BJ (cell line): ENCODE results near the gene MAML3. TPM values are rescaled to one million over a fixed set of nuclear protein-coding genes. Genes with fewer than 3 reads are reported as not detected.
A peak's percentile ranks its signal among the peaks of the same experiment; 100 is the strongest.
"Not testable (repeated sequence)": the region's sequence is repeated elsewhere in the genome, so short reads cannot be mapped to it uniquely, and the experiment has no call there.

Source experiments
- CTCF ChIA-PET: fragments of 350-600 bp; formaldehyde crosslinking; extraction: SDS; loops from one replicate; lab custom pipeline; 2021; ENCODE audit warnings: antibody characterized with exemption, inconsistent platforms; lab: Yijun Ruan, JAX
- POLR2A ChIA-PET: fragments of 300-600 bp; sonication (Branson Sonifier 250); formaldehyde crosslinking; extraction: SDS; loops from one replicate; lab custom pipeline; 2021; ENCODE audit warnings: antibody characterized with exemption; lab: Charles Lee
- DNase-seq: peaks from one replicate; pipeline ENCODE4 v3.0.0-alpha.2; 2011; ENCODE audit warnings: low read depth
- H3K27me3 ChIP-seq: 2 replicates; pipeline ENCODE4 v1.6.0; 2011; ENCODE audit warnings: low read length; ENCODE audit not compliant: control insufficient read depth, insufficient read depth
- H3K36me3 ChIP-seq: 2 replicates; pipeline ENCODE4 v1.5.1; 2011; ENCODE audit warnings: low read length; ENCODE audit not compliant: control insufficient read depth, insufficient read depth
- H3K4me3 ChIP-seq: 2 replicates; pipeline ENCODE4 v1.5.1; 2011; ENCODE audit warnings: low read depth, mild to moderate bottlenecking, control low read depth, low read length
- CTCF ChIP-seq: IDR thresholded peaks from 2 replicates; pipeline ENCODE4 v1.5.1; 2011; ENCODE audit warnings: low read depth, mild to moderate bottlenecking, control low read depth, inconsistent platforms, low read length, moderate library complexity; ENCODE audit not compliant: insufficient read depth
- polyA plus RNA-seq: library from polyadenylated mRNA; depleted of rRNA; stranded (reverse); fragments of >200 nt; gene quantifications from 2 replicates; pipeline ENCODE4 v1.2.3, GENCODE V29; 2011

The MAML3 gene
- polyA plus RNA-seq, 1 experiment, result 1.6 TPM

- no peak for TF ChIP-seq CTCF
- no peak for DNase-seq
Observed at GRCh38 chr4:139700568-139700967, 453.4 kb downstream of the MAML3 start.

GRCh38 chr4:139698167-139698925, 455.6 kb downstream of the MAML3 start:
- CTCF ChIA-PET, result interaction anchor here (0.6 to 1.8 kb wide), 2 partner anchors 11 to 444 kb away, joined by 3 to 6 read pairs; no protein-coding TSS in a partner anchor
- DNase-seq, POLR2A ChIA-PET, H3K4me3 ChIP-seq, H3K36me3 ChIP-seq, H3K27me3 ChIP-seq: not testable (repeated sequence)

More at GRCh38 chr4:139700568-139700967, 453.4 kb downstream of the MAML3 start:
- CTCF ChIA-PET, result no interaction called here
- Histone ChIP-seq H3K4me3 (no peak overlapping the region), H3K27me3 (no peaks in the 10 kb centered on the region), H3K36me3 (no peaks in the 10 kb centered on the region)
- POLR2A ChIA-PET, result no interaction called here

- H3K27me3 ChIP-seq, result no peaks in the 10 kb centered on the region
- TF ChIP-seq CTCF, result no peak
- no peak overlapping the region for H3K4me3 ChIP-seq
- ChIA-PET CTCF (no interaction called here), POLR2A (interaction anchor here (0.7 kb wide), 2 partner anchors 13 to 844 kb away, joined by 3 to 6 read pairs; no protein-coding TSS in a partner anchor)
- no peaks in the 10 kb centered on the region for H3K36me3 ChIP-seq
- DNase-seq, result no peak
Observed at GRCh38 chr4:139696491-139696890, 457.5 kb downstream of the MAML3 start.

GRCh38 chr4:139694522-139695107, 459.4 kb downstream of the MAML3 start:
- DNase-seq, result no peak
- TF ChIP-seq CTCF, result no peak
- ChIA-PET CTCF (no interaction called here), POLR2A (no interaction called here)
- Histone ChIP-seq H3K36me3 (no peaks in the 10 kb centered on the region), H3K27me3 (no peaks in the 10 kb centered on the region), H3K4me3 (no peak overlapping the region)

GRCh38 chr4:139692309-139693012, 461.5 kb downstream of the MAML3 start:
- DNase-seq, result no peak
- ChIA-PET POLR2A (no interaction called here), CTCF (interaction anchor here (1.0 kb wide), 1 partner anchor 10 kb away, joined by 4 read pairs; no protein-coding TSS in a partner anchor)
- TF ChIP-seq CTCF, result peak; percentile 7; the same call in 1 of the 2 replicates
- no peak overlapping the region for H3K4me3 ChIP-seq
- H3K36me3 ChIP-seq, result no peaks in the 10 kb centered on the region
- H3K27me3 ChIP-seq, result no peaks in the 10 kb centered on the region
